ENCODE measurements around the gene TP53.
A peak's percentile ranks its signal among the peaks of the same experiment; 100 is the strongest.
"Not testable (repeated sequence)": the region's sequence is repeated elsewhere in the genome, so short reads cannot be mapped to it uniquely, and the experiment has no call there.

Gene TP53

GRCh38 chr17:7667656-7668406 is 19.5 kb downstream of the TP53 start:
- H3K9me3 Mint-ChIP-seq = no peaks in the 10 kb centered on the region
- H3K27ac Mint-ChIP-seq = no peak overlapping the region
- peaks cover 59% of the 10 kb centered on the region for H3K36me3 Mint-ChIP-seq (ENCODE audit: low read depth)
- H3K4me3 Mint-ChIP-seq = no peak overlapping the region
- DNase-seq = no peak
- no peaks in the 10 kb centered on the region for H3K4me1 Mint-ChIP-seq (ENCODE audit: low read depth)
- H3K27me3 Mint-ChIP-seq = no peaks in the 10 kb centered on the region

DNA sequence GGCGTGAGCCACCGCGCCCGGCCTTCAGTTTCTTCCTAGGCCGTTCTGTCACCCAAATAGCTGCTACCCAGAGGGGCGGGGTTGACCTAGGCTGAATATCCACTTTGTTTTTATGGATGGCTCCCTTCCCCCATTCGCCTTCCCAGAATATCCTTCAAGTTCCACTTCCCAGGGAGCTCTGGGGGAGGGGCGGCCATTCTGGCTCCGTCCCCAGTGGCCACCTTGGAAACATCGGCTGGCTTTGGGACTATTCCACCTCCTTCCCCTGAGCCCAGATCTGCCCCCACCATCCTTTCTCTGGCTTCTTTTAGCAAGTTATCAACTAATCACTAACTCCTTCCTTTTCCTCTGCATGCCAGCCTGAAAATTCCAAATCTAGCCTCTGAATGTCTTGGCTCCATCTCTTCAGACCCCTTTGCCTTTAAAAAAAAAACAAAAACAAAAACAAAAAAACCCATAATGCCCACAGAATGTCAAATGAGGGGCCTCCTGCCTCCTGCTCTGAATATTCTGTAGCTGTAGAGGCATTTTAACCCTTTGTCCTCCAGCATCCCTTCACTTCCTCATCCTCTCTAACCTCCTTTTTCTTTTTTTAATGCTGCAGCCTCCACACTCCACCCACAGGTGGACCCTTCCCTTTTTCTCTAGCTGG is 30.2 kb downstream of the TP53 start:
- H3K4me1 Mint-ChIP-seq (ENCODE audit: low read depth) = peaks cover under 1% of the 10 kb centered on the region
- H3K27ac Mint-ChIP-seq = no peak overlapping the region
- no peaks in the 10 kb centered on the region for H3K9me3 Mint-ChIP-seq
- H3K27me3 Mint-ChIP-seq = peaks cover 15% of the 10 kb centered on the region
- no peak for DNase-seq
- H3K36me3 Mint-ChIP-seq (ENCODE audit: low read depth) = no peaks in the 10 kb centered on the region
- no peak overlapping the region for H3K4me3 Mint-ChIP-seq

- no peak overlapping the region for H3K4me3 Mint-ChIP-seq
- H3K27me3 Mint-ChIP-seq = peaks cover 26% of the 10 kb centered on the region
- no peaks in the 10 kb centered on the region for H3K9me3 Mint-ChIP-seq
- H3K4me1 Mint-ChIP-seq (ENCODE audit: low read depth) = peaks cover 8% of the 10 kb centered on the region
- H3K27ac Mint-ChIP-seq = no peak overlapping the region
- DNase-seq = no peak
- H3K36me3 Mint-ChIP-seq (ENCODE audit: low read depth) = no peaks in the 10 kb centered on the region
These were observed 31.8 kb downstream of the TP53 start for GRCh38 chr17:7655541-7655840.

- H3K4me3 Mint-ChIP-seq = no peak overlapping the region
- peaks cover 31% of the 10 kb centered on the region for H3K27me3 Mint-ChIP-seq
- no peaks in the 10 kb centered on the region for H3K9me3 Mint-ChIP-seq
- H3K27ac Mint-ChIP-seq = no peak overlapping the region
- DNase-seq = no peak
- no peaks in the 10 kb centered on the region for H3K36me3 Mint-ChIP-seq (ENCODE audit: low read depth)
- H3K4me1 Mint-ChIP-seq (ENCODE audit: low read depth) = peaks cover 13% of the 10 kb centered on the region
These were observed 32.3 kb downstream of the TP53 start for GRCh38 chr17:7654832-7655540.

GRCh38 chr17:7652388-7653356 is 34.6 kb downstream of the TP53 start:
- H3K36me3 Mint-ChIP-seq (ENCODE audit: low read depth) = no peaks in the 10 kb centered on the region
- DNase-seq = no peak
- peaks cover 15% of the 10 kb centered on the region for H3K4me1 Mint-ChIP-seq (ENCODE audit: low read depth)
- H3K27ac Mint-ChIP-seq = no peak overlapping the region
- H3K27me3 Mint-ChIP-seq = peaks cover 41% of the 10 kb centered on the region
- H3K4me3 Mint-ChIP-seq = no peak overlapping the region
- H3K9me3 Mint-ChIP-seq = no peaks in the 10 kb centered on the region

DNA sequence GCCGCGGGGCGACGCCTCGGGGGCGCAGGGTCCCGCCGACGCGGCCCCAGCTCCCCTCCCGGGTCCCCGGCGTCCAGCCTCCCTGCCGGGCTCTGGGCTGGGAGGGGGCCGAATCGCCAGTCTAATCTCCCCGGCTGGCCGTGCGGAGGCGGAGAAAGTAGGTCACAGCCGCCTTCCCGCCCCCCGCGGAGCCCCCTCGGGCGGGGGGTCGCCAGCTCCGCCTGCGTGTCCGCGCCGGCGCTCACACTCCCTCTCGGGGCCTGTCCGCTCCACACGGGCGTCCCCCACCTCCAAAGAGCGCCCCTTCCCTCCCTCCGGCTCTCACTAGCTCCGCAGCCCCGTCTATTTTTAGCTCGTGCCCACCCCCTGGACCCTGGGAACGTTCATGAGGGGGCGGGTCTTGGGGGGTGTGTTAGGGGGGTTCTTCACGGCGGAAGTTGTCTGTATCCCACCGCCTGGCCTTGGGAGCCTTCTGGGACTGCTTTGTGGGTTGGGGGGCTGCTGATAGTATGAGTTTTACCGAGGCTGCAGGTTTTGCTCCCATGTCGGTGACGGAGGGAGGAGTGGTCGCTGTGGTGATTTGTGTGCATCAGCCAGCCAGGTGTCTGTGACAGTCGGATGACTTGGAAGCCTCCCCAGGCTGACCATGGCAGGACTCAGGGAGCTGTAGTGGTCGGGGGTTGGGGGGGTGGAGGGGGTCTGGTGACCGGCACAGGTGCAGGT is 35.5 kb downstream of the TP53 start:
- Mint-ChIP-seq H3K4me1 (ENCODE audit: low read depth) (peaks cover 15% of the 10 kb centered on the region), H3K9me3 (no peaks in the 10 kb centered on the region), H3K27me3 (peaks cover 41% of the 10 kb centered on the region), H3K36me3 (ENCODE audit: low read depth) (no peaks in the 10 kb centered on the region), H3K4me3 (no peak overlapping the region), H3K27ac (no peak overlapping the region)
- no peak for DNase-seq

DNA sequence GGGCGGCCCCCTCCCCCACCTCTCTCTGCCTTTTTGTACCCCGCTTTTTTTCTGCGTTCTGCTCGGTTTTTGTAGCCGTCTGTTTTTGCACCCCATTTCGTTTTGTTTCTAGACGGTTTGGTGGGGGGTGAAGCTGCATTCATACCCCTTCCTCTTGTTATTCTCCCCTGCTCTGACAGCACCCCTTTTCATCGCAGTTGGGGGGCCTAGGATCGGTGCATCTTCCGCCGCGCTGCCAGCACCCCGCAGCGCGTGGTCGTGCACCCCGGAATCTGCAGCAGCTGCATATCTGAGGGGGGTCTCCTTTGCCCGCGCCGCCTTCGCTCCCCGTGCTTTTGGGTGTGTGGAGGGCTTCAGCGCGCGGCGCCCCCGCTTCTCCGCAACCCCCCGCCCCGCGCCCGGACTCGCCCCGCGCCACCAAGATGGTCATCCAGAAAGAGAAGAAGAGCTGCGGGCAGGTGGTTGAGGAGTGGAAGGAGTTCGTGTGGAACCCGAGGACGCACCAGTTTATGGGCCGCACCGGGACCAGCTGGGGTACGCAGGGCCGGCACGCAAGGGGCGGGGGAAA is 36.1 kb downstream of the TP53 start:
- peak; percentile 35 for DNase-seq
- Mint-ChIP-seq H3K36me3 (ENCODE audit: low read depth) (no peaks in the 10 kb centered on the region), H3K27me3 (peaks cover 45% of the 10 kb centered on the region), H3K27ac (no peak overlapping the region), H3K9me3 (no peaks in the 10 kb centered on the region), H3K4me3 (peak overlapping the region; percentile 70), H3K4me1 (ENCODE audit: low read depth) (peaks cover 15% of the 10 kb centered on the region)

DNA sequence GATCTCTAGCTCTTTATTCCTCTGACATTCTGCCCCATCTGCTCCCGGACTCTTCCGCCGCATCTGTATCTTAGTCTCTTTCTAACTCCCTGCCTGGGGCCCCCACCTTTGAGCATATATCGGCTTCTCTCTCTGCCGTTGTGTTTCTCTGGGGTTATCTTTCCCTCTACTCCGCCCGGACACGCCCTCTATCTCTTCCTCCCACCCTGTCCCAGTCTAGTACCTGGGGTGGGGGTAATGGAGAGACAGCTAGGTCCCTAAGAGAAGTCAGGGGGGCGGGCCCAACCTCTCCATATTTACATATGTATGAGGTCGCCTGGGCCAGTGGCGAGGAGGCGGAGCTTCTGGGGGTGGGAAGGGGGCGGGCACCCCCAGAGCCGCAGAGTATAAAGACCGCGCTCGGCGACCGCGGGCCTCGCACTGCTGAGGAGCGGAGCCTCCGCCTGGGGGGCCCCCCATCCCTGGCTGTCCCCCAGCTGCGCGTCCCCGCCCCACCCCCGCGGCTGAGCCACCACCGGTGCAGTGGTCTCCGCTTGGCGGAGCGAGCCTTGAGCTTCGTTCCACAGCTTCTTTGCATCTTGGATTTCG is 36.7 kb downstream of the TP53 start, which contains the start of gene ATP1B2:
Gene ATP1B2 (plus strand): TSS at position 418 of the 588 bp plus-strand sequence. CDS start 593 bp downstream, outside the sequence.
- peaks cover 15% of the 10 kb centered on the region for H3K4me1 Mint-ChIP-seq (ENCODE audit: low read depth)
- no peaks in the 10 kb centered on the region for H3K36me3 Mint-ChIP-seq (ENCODE audit: low read depth)
- peak; percentile 79 for DNase-seq
- peak within 1 kb of the TSS; percentile 73 for H3K4me3 Mint-ChIP-seq
- H3K9me3 Mint-ChIP-seq = no peaks in the 10 kb centered on the region
- peaks cover 47% of the 10 kb centered on the region for H3K27me3 Mint-ChIP-seq
- no peak within 1 kb of the TSS for H3K27ac Mint-ChIP-seq

- H3K4me1 Mint-ChIP-seq (ENCODE audit: low read depth) = peaks cover 21% of the 10 kb centered on the region
- peaks cover 32% of the 10 kb centered on the region for H3K27me3 Mint-ChIP-seq
- H3K36me3 Mint-ChIP-seq (ENCODE audit: low read depth) = no peaks in the 10 kb centered on the region
- no peak overlapping the region for H3K27ac Mint-ChIP-seq
- H3K9me3 Mint-ChIP-seq = no peaks in the 10 kb centered on the region
- no peak overlapping the region for H3K4me3 Mint-ChIP-seq
- DNase-seq = no peak
These were observed 40.3 kb downstream of the TP53 start for GRCh38 chr17:7647018-7647417.

- Mint-ChIP-seq H3K27me3 (peaks cover 29% of the 10 kb centered on the region), H3K4me1 (ENCODE audit: low read depth) (peaks cover 22% of the 10 kb centered on the region)
These were observed 40.8 kb downstream of the TP53 start for GRCh38 chr17:7646457-7646856.

DNA sequence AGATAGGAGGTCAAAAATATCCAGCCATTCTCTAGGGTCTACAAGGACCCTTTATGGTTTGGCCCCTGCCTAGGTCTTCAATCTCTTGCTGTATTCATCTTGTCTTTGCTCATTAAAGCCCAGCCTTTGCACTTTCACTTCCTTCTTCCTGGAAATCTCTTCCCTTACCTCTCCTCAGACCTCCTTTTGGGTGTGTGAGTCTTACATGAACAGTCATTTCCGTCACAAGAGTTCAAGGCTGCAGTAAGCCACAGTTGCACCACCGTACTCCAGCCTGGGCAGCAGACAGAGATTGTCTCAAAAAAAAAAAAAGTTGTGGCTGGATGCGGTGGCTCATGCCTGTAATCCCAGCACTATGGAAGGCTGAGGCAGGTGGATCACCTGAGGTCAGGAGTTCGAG is 42.5 kb downstream of the TP53 start:
- Mint-ChIP-seq H3K9me3 (no peaks in the 10 kb centered on the region), H3K4me3 (no peak overlapping the region), H3K36me3 (ENCODE audit: low read depth) (no peaks in the 10 kb centered on the region), H3K27me3 (peaks cover 14% of the 10 kb centered on the region), H3K27ac (no peak overlapping the region), H3K4me1 (ENCODE audit: low read depth) (peaks cover 9% of the 10 kb centered on the region)
- no peak for DNase-seq

More at GRCh38 chr17:7646457-7646856, 40.8 kb downstream of the TP53 start:
- Mint-ChIP-seq H3K9me3 (no peaks in the 10 kb centered on the region), H3K36me3 (ENCODE audit: low read depth) (no peaks in the 10 kb centered on the region), H3K4me3 (no peak overlapping the region), H3K27ac (no peak overlapping the region)
- no peak for DNase-seq

DNA sequence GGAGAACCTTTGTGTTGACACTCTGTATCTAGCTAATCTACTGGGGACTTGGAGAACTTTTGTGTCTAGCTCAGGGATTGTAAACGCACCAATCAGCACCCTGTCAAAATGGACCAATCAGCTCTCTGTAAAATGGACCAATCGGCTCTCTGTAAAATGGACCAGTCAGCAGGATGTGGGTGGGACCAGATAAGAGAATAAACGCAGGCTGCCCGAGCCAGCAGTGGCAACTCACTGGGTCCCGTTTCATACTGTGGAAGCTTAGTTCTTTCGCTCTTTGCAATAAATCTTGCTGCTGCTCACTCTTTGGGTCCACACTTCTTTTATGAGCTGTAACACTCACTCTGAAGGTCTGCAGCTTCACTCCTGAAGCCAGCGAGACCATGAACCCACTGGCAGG is 45.7 kb downstream of the TP53 start:
- not testable (repeated sequence) for H3K9me3 Mint-ChIP-seq; H3K27me3 Mint-ChIP-seq; H3K36me3 Mint-ChIP-seq (ENCODE audit: low read depth); DNase-seq; H3K27ac Mint-ChIP-seq; H3K4me1 Mint-ChIP-seq (ENCODE audit: low read depth)
- H3K4me3 Mint-ChIP-seq = peak overlapping the region; percentile 58

DNA sequence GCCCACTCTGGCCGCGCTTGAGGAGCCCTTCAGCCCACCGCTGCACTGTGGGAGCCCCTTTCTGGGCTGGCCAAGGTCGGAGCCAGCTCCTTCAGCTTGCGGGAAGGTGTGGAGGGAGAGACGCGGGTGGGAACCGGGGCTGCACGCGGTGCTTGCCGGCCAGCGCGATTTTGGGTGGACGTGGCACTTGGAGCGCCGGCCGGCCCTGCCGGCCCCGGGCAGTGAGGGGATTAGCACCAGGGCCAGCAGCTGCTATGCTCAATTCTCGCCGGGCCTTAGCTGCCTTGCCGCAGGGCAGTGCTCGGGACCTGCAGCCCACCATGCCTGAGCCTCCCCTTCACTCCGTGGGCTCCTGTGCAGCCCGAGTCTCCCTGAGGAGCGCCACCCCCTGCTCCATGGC is 46.5 kb downstream of the TP53 start:
- no peak for DNase-seq
- H3K9me3 Mint-ChIP-seq = no peaks in the 10 kb centered on the region
- H3K27ac Mint-ChIP-seq = no peak overlapping the region
- H3K4me3 Mint-ChIP-seq = no peak overlapping the region
- no peaks in the 10 kb centered on the region for H3K27me3 Mint-ChIP-seq
- H3K4me1 Mint-ChIP-seq (ENCODE audit: low read depth) = peaks cover 8% of the 10 kb centered on the region
- H3K36me3 Mint-ChIP-seq (ENCODE audit: low read depth) = no peaks in the 10 kb centered on the region
